Measurements from ENCODE around the gene ECE2.

The ECE2 gene

GRCh38 chr3:184306341-184306972 is 30.6 kb downstream of the ECE2 start:
- TF ChIP-seq SUZ12 (IDR thresholded peaks at IDR 0.05; ENCODE audit: extremely low read depth, insufficient read depth, insufficient read length) (no peak), ZNF274 (IDR thresholded peaks at IDR 0.05; ENCODE audit: low read depth, low read length) (no peak), YY1 (IDR thresholded peaks at IDR 0.05; ENCODE audit: insufficient read depth, insufficient read length) (no peak)
- Histone ChIP-seq H3K36me3 (ENCODE audit: insufficient read depth, insufficient read length, low read length) (peaks cover 86% of the 10 kb centered on the region), H3K27me3 (ENCODE audit: insufficient read depth, insufficient read length) (no peaks in the 10 kb centered on the region), H3K9ac (ENCODE audit: insufficient read length, low read depth) (no peak overlapping the region), H3K4me1 (ENCODE audit: insufficient read depth, insufficient read length) (no peaks in the 10 kb centered on the region), H3K4me3 (ENCODE audit: insufficient read length, low read depth) (no peak overlapping the region), H3K9me3 (ENCODE audit: insufficient read depth, low read length) (no peaks in the 10 kb centered on the region)
- no peak for DNase-seq (ENCODE audit: low read depth, low spot score)

- H3K4me1 ChIP-seq (ENCODE audit: insufficient read depth, insufficient read length): no peaks in the 10 kb centered on the region
- no peaks in the 10 kb centered on the region for H3K9me3 ChIP-seq (ENCODE audit: insufficient read depth, low read length)
- no peaks in the 10 kb centered on the region for H3K27me3 ChIP-seq (ENCODE audit: insufficient read depth, insufficient read length)
- TF ChIP-seq ZNF274 (IDR thresholded peaks at IDR 0.05; ENCODE audit: low read depth, low read length) (no peak), YY1 (IDR thresholded peaks at IDR 0.05; ENCODE audit: insufficient read depth, insufficient read length) (no peak)
- H3K36me3 ChIP-seq (ENCODE audit: insufficient read depth, insufficient read length, low read length): peaks cover 71% of the 10 kb centered on the region
- H3K9ac ChIP-seq (ENCODE audit: insufficient read length, low read depth): no peak overlapping the region
- H3K4me3 ChIP-seq (ENCODE audit: insufficient read length, low read depth): no peak overlapping the region
- DNase-seq (ENCODE audit: low read depth, low spot score): no peak
These were observed 32.1 kb downstream of the ECE2 start for GRCh38 chr3:184307915-184308314.

- no peak overlapping the region for H3K4me3 ChIP-seq (ENCODE audit: insufficient read length, low read depth)
- no peak overlapping the region for H3K9ac ChIP-seq (ENCODE audit: insufficient read length, low read depth)
- TF ChIP-seq SUZ12 (IDR thresholded peaks at IDR 0.05; ENCODE audit: extremely low read depth, insufficient read depth, insufficient read length) (no peak), YY1 (IDR thresholded peaks at IDR 0.05; ENCODE audit: insufficient read depth, insufficient read length) (no peak), ZNF274 (IDR thresholded peaks at IDR 0.05; ENCODE audit: low read depth, low read length) (no peak)
- no peaks in the 10 kb centered on the region for H3K9me3 ChIP-seq (ENCODE audit: insufficient read depth, low read length)
- no peak for DNase-seq (ENCODE audit: low read depth, low spot score)
- peaks cover 63% of the 10 kb centered on the region for H3K36me3 ChIP-seq (ENCODE audit: insufficient read depth, insufficient read length, low read length)
- no peaks in the 10 kb centered on the region for H3K27me3 ChIP-seq (ENCODE audit: insufficient read depth, insufficient read length)
- H3K4me1 ChIP-seq (ENCODE audit: insufficient read depth, insufficient read length): no peaks in the 10 kb centered on the region
These were observed 32.9 kb downstream of the ECE2 start for GRCh38 chr3:184308744-184309143.

- Histone ChIP-seq H3K27me3 (ENCODE audit: insufficient read depth, insufficient read length) (no peaks in the 10 kb centered on the region), H3K36me3 (ENCODE audit: insufficient read depth, insufficient read length, low read length) (peaks cover 51% of the 10 kb centered on the region), H3K9me3 (ENCODE audit: insufficient read depth, low read length) (no peaks in the 10 kb centered on the region), H3K4me1 (ENCODE audit: insufficient read depth, insufficient read length) (peaks cover 6% of the 10 kb centered on the region), H3K9ac (ENCODE audit: insufficient read length, low read depth) (no peak overlapping the region), H3K4me3 (ENCODE audit: insufficient read length, low read depth) (no peak overlapping the region)
- TF ChIP-seq SUZ12 (IDR thresholded peaks at IDR 0.05; ENCODE audit: extremely low read depth, insufficient read depth, insufficient read length): no peak
- no peak for TF ChIP-seq YY1 (IDR thresholded peaks at IDR 0.05; ENCODE audit: insufficient read depth, insufficient read length)
- TF ChIP-seq ZNF274 (IDR thresholded peaks at IDR 0.05; ENCODE audit: low read depth, low read length): no peak
- no peak for DNase-seq (ENCODE audit: low read depth, low spot score)
These were observed 35.8 kb downstream of the ECE2 start for GRCh38 chr3:184311633-184312032.

GRCh38 chr3:184314363-184314699 is 38.5 kb downstream of the ECE2 start, which contains the start of gene EIF4G1:
Gene EIF4G1, plus strand, starts transcription at chr3:184314606. Its CDS starts 1,191 bp downstream, at chr3:184315797.
- Histone ChIP-seq H3K27me3 (ENCODE audit: insufficient read depth, insufficient read length) (no peaks in the 10 kb centered on the region), H3K4me1 (ENCODE audit: insufficient read depth, insufficient read length) (peaks cover 16% of the 10 kb centered on the region), H3K36me3 (ENCODE audit: insufficient read depth, insufficient read length, low read length) (peaks cover 50% of the 10 kb centered on the region), H3K9ac (ENCODE audit: insufficient read length, low read depth) (peak within 1 kb of the TSS; percentile 97), H3K9me3 (ENCODE audit: insufficient read depth, low read length) (no peaks in the 10 kb centered on the region), H3K4me3 (ENCODE audit: insufficient read length, low read depth) (peak within 1 kb of the TSS; percentile 93)
- DNase-seq (ENCODE audit: low read depth, low spot score): peak; percentile 91
- TF ChIP-seq ZNF274 (IDR thresholded peaks at IDR 0.05; ENCODE audit: low read depth, low read length): no peak
- no peak for TF ChIP-seq YY1 (IDR thresholded peaks at IDR 0.05; ENCODE audit: insufficient read depth, insufficient read length)
- TF ChIP-seq SUZ12 (IDR thresholded peaks at IDR 0.05; ENCODE audit: extremely low read depth, insufficient read depth, insufficient read length): no peak

GRCh38 chr3:184314700-184315542 is 39.1 kb downstream of the ECE2 start:
- H3K27me3 ChIP-seq (ENCODE audit: insufficient read depth, insufficient read length): no peaks in the 10 kb centered on the region
- peak overlapping the region; percentile 97 for H3K9ac ChIP-seq (ENCODE audit: insufficient read length, low read depth)
- TF ChIP-seq ZNF274 (IDR thresholded peaks at IDR 0.05; ENCODE audit: low read depth, low read length): no peak
- TF ChIP-seq YY1 (IDR thresholded peaks at IDR 0.05; ENCODE audit: insufficient read depth, insufficient read length): no peak
- TF ChIP-seq SUZ12 (IDR thresholded peaks at IDR 0.05; ENCODE audit: extremely low read depth, insufficient read depth, insufficient read length): no peak
- H3K9me3 ChIP-seq (ENCODE audit: insufficient read depth, low read length): no peaks in the 10 kb centered on the region
- H3K4me3 ChIP-seq (ENCODE audit: insufficient read length, low read depth): peak overlapping the region; percentile 93
- H3K4me1 ChIP-seq (ENCODE audit: insufficient read depth, insufficient read length): peaks cover 21% of the 10 kb centered on the region
- DNase-seq (ENCODE audit: low read depth, low spot score): no peak
- peaks cover 53% of the 10 kb centered on the region for H3K36me3 ChIP-seq (ENCODE audit: insufficient read depth, insufficient read length, low read length)

GRCh38 chr3:184315543-184315867 is 39.7 kb downstream of the ECE2 start:
- H3K9me3 ChIP-seq (ENCODE audit: insufficient read depth, low read length): no peaks in the 10 kb centered on the region
- peaks cover 54% of the 10 kb centered on the region for H3K36me3 ChIP-seq (ENCODE audit: insufficient read depth, insufficient read length, low read length)
- no peak for DNase-seq (ENCODE audit: low read depth, low spot score)
- no peaks in the 10 kb centered on the region for H3K27me3 ChIP-seq (ENCODE audit: insufficient read depth, insufficient read length)
- peak overlapping the region; percentile 93 for H3K4me3 ChIP-seq (ENCODE audit: insufficient read length, low read depth)
- peak overlapping the region; percentile 97 for H3K9ac ChIP-seq (ENCODE audit: insufficient read length, low read depth)
- peaks cover 21% of the 10 kb centered on the region for H3K4me1 ChIP-seq (ENCODE audit: insufficient read depth, insufficient read length)
- TF ChIP-seq YY1 (IDR thresholded peaks at IDR 0.05; ENCODE audit: insufficient read depth, insufficient read length) (no peak), ZNF274 (IDR thresholded peaks at IDR 0.05; ENCODE audit: low read depth, low read length) (no peak), SUZ12 (IDR thresholded peaks at IDR 0.05; ENCODE audit: extremely low read depth, insufficient read depth, insufficient read length) (no peak)

Data from NT2/D1 (cell line).